MM.1S (cell line): ENCODE data around the gene TMEM132E.

ENCODE experiments used
- CTCF ChIP-seq: fragments of 300-600 bp; sonication (generic); IDR thresholded peaks from 2 replicates; pipeline ENCODE4 v1.5.1; 2016; ENCODE audit warnings: antibody characterized with exemption, low read length, mixed read lengths
- EZH2 ChIP-seq: fragments of 300-600 bp; sonication (generic); optimal IDR thresholded peaks from 2 replicates; pipeline ENCODE3; 2017; ENCODE audit warnings: low read depth, mild to moderate bottlenecking, antibody characterized with exemption, low read length, mixed read lengths
- EZH2phosphoT487 ChIP-seq: fragments of 300-600 bp; sonication (generic); IDR thresholded peaks from 2 replicates; pipeline ENCODE4 v1.6.1; 2018; ENCODE audit warnings: antibody characterized with exemption, low read length

GRCh38 chr17:34588266-34588665, 8.9 kb downstream of the TMEM132E start:
- TF ChIP-seq CTCF: no peak
- no peak for TF ChIP-seq EZH2phosphoT487
- TF ChIP-seq EZH2: no peak
